Measurements from ENCODE around the gene DNAH10. TPM values are rescaled to one million over a fixed set of nuclear protein-coding genes. Genes with fewer than 3 reads are reported as not detected.

Gene DNAH10
- total and polyA plus RNA-seq, 2 experiments from 2014 or later, result 0.22 to 0.60 TPM

DNA sequence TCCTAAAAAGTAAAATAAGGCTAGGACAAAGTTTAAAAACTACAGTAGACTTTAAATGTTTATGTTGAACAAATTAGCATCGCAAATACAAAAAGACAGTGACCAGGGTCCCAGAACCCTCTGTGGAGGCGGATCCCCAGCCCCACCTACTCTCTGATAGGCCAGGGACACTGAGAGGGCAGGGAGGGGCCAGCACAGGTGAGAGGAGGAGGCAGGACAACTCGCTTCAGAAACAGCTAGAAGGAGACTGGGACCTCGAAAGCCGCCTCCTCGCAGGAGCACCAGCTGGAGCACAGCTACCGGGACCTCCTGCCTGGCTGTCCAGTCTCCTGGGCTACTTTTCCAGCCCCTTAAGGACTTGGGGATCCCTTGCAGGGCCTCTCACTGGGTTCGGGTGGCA is 992 bp downstream of the DNAH10 start:
- no peak for TF ChIP-seq EZH2phosphoT487 (IDR thresholded peaks at IDR 0.05; ENCODE audit: low read depth, severe bottlenecking, unreplicated experiment)
- TF ChIP-seq, protein P1, sequence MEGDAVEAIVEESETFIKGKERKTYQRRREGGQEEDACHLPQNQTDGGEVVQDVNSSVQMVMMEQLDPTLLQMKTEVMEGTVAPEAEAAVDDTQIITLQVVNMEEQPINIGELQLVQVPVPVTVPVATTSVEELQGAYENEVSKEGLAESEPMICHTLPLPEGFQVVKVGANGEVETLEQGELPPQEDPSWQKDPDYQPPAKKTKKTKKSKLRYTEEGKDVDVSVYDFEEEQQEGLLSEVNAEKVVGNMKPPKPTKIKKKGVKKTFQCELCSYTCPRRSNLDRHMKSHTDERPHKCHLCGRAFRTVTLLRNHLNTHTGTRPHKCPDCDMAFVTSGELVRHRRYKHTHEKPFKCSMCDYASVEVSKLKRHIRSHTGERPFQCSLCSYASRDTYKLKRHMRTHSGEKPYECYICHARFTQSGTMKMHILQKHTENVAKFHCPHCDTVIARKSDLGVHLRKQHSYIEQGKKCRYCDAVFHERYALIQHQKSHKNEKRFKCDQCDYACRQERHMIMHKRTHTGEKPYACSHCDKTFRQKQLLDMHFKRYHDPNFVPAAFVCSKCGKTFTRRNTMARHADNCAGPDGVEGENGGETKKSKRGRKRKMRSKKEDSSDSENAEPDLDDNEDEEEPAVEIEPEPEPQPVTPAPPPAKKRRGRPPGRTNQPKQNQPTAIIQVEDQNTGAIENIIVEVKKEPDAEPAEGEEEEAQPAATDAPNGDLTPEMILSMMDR (IDR thresholded peaks at IDR 0.05; ENCODE audit: poor library complexity), result no peak
- TF ChIP-seq EZH2 (IDR thresholded peaks at IDR 0.05; ENCODE audit: borderline replicate concordance), result no peak
- no peaks in the 10 kb centered on the region for H3K36me3 ChIP-seq (replicated peaks; ENCODE audit: insufficient read depth, low read depth)
- H3K4me2 ChIP-seq, result peak overlapping the region; percentile 99
- H3K9me2 ChIP-seq (replicated peaks; ENCODE audit: insufficient read depth), result no peaks in the 10 kb centered on the region
- no peaks in the 10 kb centered on the region for H3K9me3 ChIP-seq (ENCODE audit: low read depth)
- H3K27ac ChIP-seq, result no peak overlapping the region
- no peaks in the 10 kb centered on the region for H3K79me2 ChIP-seq
- no peak overlapping the region for H2AFZ ChIP-seq
- no peaks in the 10 kb centered on the region for H4K20me1 ChIP-seq (ENCODE audit: insufficient read depth, poor library complexity, severe bottlenecking)
- peaks cover 3% of the 10 kb centered on the region for H3K27me3 ChIP-seq
- no peak for DNase-seq (ENCODE audit: low spot score)
- 51% methylated on average over 8 of the region's 8 CpGs for WGBS (ENCODE audit: low lambda C conversion rate, missing lambda C conversion rate)
- H3K4me1 ChIP-seq (ENCODE audit: insufficient read depth), result peaks cover 10% of the 10 kb centered on the region
- no peak overlapping the region for H3K4me3 ChIP-seq

GRCh38 chr12:123764109-123764508 is 2.0 kb downstream of the DNAH10 start:
- no peak for DNase-seq (ENCODE audit: low spot score)
- WGBS (ENCODE audit: low lambda C conversion rate, missing lambda C conversion rate), result 77% methylated on average over 12 of the region's 12 CpGs
- no peaks in the 10 kb centered on the region for H3K9me2 ChIP-seq (replicated peaks; ENCODE audit: insufficient read depth)
- H3K27me3 ChIP-seq, result peaks cover 3% of the 10 kb centered on the region
- H3K79me2 ChIP-seq, result no peaks in the 10 kb centered on the region
- H3K4me1 ChIP-seq (ENCODE audit: insufficient read depth), result peaks cover 10% of the 10 kb centered on the region
- no peak overlapping the region for H2AFZ ChIP-seq
- H3K4me2 ChIP-seq, result no peak overlapping the region
- H3K4me3 ChIP-seq, result no peak overlapping the region
- H3K36me3 ChIP-seq (replicated peaks; ENCODE audit: insufficient read depth, low read depth), result no peaks in the 10 kb centered on the region
- no peak for TF ChIP-seq EZH2phosphoT487 (IDR thresholded peaks at IDR 0.05; ENCODE audit: low read depth, severe bottlenecking, unreplicated experiment)
- TF ChIP-seq, protein P1 (IDR thresholded peaks at IDR 0.05; ENCODE audit: poor library complexity), result no peak
- H3K27ac ChIP-seq, result no peak overlapping the region
- no peaks in the 10 kb centered on the region for H4K20me1 ChIP-seq (ENCODE audit: insufficient read depth, poor library complexity, severe bottlenecking)
- no peaks in the 10 kb centered on the region for H3K9me3 ChIP-seq (ENCODE audit: low read depth)

GRCh38 chr12:123765504-123766035 is 3.5 kb downstream of the DNAH10 start:
- 81% methylated on average over 2 of the region's 2 CpGs for WGBS (ENCODE audit: low lambda C conversion rate, missing lambda C conversion rate)
- no peak for DNase-seq (ENCODE audit: low spot score)
- TF ChIP-seq EZH2 (IDR thresholded peaks at IDR 0.05; ENCODE audit: borderline replicate concordance), result no peak
- TF ChIP-seq, protein P1 (IDR thresholded peaks at IDR 0.05; ENCODE audit: poor library complexity), result no peak
- TF ChIP-seq EZH2phosphoT487 (IDR thresholded peaks at IDR 0.05; ENCODE audit: low read depth, severe bottlenecking, unreplicated experiment), result no peak

More at GRCh38 chr12:123765504-123766035, 3.5 kb downstream of the DNAH10 start:
- H3K4me3 ChIP-seq, result no peak overlapping the region
- H3K4me1 ChIP-seq (ENCODE audit: insufficient read depth), result peaks cover 10% of the 10 kb centered on the region
- no peaks in the 10 kb centered on the region for H3K79me2 ChIP-seq
- H3K9me2 ChIP-seq (replicated peaks; ENCODE audit: insufficient read depth), result no peaks in the 10 kb centered on the region
- H3K4me2 ChIP-seq, result no peak overlapping the region
- no peaks in the 10 kb centered on the region for H4K20me1 ChIP-seq (ENCODE audit: insufficient read depth, poor library complexity, severe bottlenecking)
- H3K27me3 ChIP-seq, result peaks cover 3% of the 10 kb centered on the region
- no peak overlapping the region for H3K27ac ChIP-seq
- no peaks in the 10 kb centered on the region for H3K36me3 ChIP-seq (replicated peaks; ENCODE audit: insufficient read depth, low read depth)
- no peak overlapping the region for H2AFZ ChIP-seq
- H3K9me3 ChIP-seq (ENCODE audit: low read depth), result no peaks in the 10 kb centered on the region
